ENCODE data around the gene CAND2. TPM values are rescaled to one million over a fixed set of nuclear protein-coding genes. Genes with fewer than 3 reads are reported as not detected.
"Not testable (repeated sequence)": the region's sequence is repeated elsewhere in the genome, so short reads cannot be mapped to it uniquely, and the experiment has no call there.

CAND2 gene
- total RNA-seq, 1 donor from 2014 or later = 2.6 TPM

GRCh38 chr3:12773030-12773709, 23.3 kb upstream of the CAND2 start:
- Histone ChIP-seq H3K36me3 (ENCODE audit: control insufficient read depth, insufficient read depth, low read length) (no peaks in the 10 kb centered on the region), H3K27me3 (ENCODE audit: control insufficient read depth, insufficient read depth, low read length) (no peaks in the 10 kb centered on the region), H3K4me3 (ENCODE audit: low read depth, low read length) (no peak overlapping the region)
- no peak for DNase-seq (ENCODE audit: low read depth)
- TF ChIP-seq, protein P1, sequence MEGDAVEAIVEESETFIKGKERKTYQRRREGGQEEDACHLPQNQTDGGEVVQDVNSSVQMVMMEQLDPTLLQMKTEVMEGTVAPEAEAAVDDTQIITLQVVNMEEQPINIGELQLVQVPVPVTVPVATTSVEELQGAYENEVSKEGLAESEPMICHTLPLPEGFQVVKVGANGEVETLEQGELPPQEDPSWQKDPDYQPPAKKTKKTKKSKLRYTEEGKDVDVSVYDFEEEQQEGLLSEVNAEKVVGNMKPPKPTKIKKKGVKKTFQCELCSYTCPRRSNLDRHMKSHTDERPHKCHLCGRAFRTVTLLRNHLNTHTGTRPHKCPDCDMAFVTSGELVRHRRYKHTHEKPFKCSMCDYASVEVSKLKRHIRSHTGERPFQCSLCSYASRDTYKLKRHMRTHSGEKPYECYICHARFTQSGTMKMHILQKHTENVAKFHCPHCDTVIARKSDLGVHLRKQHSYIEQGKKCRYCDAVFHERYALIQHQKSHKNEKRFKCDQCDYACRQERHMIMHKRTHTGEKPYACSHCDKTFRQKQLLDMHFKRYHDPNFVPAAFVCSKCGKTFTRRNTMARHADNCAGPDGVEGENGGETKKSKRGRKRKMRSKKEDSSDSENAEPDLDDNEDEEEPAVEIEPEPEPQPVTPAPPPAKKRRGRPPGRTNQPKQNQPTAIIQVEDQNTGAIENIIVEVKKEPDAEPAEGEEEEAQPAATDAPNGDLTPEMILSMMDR (IDR thresholded peaks at IDR 0.05; ENCODE audit: insufficient read depth, low read length, poor library complexity, severe bottlenecking) = no peak

- Histone ChIP-seq H3K27me3 (ENCODE audit: control insufficient read depth, insufficient read depth, low read length) (no peaks in the 10 kb centered on the region), H3K36me3 (ENCODE audit: control insufficient read depth, insufficient read depth, low read length) (no peaks in the 10 kb centered on the region), H3K4me3 (ENCODE audit: low read depth, low read length) (no peak overlapping the region)
- TF ChIP-seq, protein P1 (IDR thresholded peaks at IDR 0.05; ENCODE audit: insufficient read depth, low read length, poor library complexity, severe bottlenecking) = no peak
- no peak for DNase-seq (ENCODE audit: low read depth)
Measured at GRCh38 chr3:12773710-12774086, 22.8 kb upstream of the CAND2 start.

GRCh38 chr3:12774619-12775018, 21.9 kb upstream of the CAND2 start:
- H3K4me3 ChIP-seq (ENCODE audit: low read depth, low read length) = no peak overlapping the region
- H3K27me3 ChIP-seq (ENCODE audit: control insufficient read depth, insufficient read depth, low read length) = no peaks in the 10 kb centered on the region
- TF ChIP-seq, protein P1 (IDR thresholded peaks at IDR 0.05; ENCODE audit: insufficient read depth, low read length, poor library complexity, severe bottlenecking) = no peak
- no peaks in the 10 kb centered on the region for H3K36me3 ChIP-seq (ENCODE audit: control insufficient read depth, insufficient read depth, low read length)
- DNase-seq (ENCODE audit: low read depth) = no peak

GRCh38 chr3:12775226-12775625, 21.3 kb upstream of the CAND2 start:
- no peak for DNase-seq (ENCODE audit: low read depth)
- TF ChIP-seq, protein P1 (IDR thresholded peaks at IDR 0.05; ENCODE audit: insufficient read depth, low read length, poor library complexity, severe bottlenecking) = no peak
- no peaks in the 10 kb centered on the region for H3K27me3 ChIP-seq (ENCODE audit: control insufficient read depth, insufficient read depth, low read length)

DNA sequence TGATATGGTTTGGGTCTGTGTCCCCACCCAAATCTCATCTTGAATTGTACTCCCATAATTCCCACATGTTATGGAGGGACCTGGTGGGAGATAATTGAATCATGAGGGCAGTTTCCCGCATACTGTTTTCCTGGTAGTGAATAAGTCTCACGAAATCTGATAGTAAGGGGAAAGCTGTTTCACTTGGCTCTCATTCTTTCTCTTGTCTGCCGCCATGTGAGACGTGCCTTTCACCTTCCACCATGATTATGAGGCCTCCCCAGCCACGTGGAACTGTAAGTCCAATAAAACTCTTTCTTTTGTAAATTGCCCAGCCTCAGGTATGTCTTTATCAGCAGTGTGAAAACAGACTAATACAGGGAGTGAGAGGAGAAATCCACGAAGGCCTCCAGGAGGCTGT, 20.5 kb upstream of the CAND2 start:
- not testable (repeated sequence) for DNase-seq (ENCODE audit: low read depth); H3K36me3 ChIP-seq (ENCODE audit: control insufficient read depth, insufficient read depth, low read length); H3K27me3 ChIP-seq (ENCODE audit: control insufficient read depth, insufficient read depth, low read length); H3K4me3 ChIP-seq (ENCODE audit: low read depth, low read length)

More at GRCh38 chr3:12775226-12775625, 21.3 kb upstream of the CAND2 start:
- H3K4me3 ChIP-seq (ENCODE audit: low read depth, low read length) = no peak overlapping the region
- H3K36me3 ChIP-seq (ENCODE audit: control insufficient read depth, insufficient read depth, low read length) = no peaks in the 10 kb centered on the region

- H3K4me3 ChIP-seq (ENCODE audit: low read depth, low read length) = no peak overlapping the region
- H3K36me3 ChIP-seq (ENCODE audit: control insufficient read depth, insufficient read depth, low read length) = no peaks in the 10 kb centered on the region
- DNase-seq (ENCODE audit: low read depth) = no peak
Measured at GRCh38 chr3:12777171-12777570, 19.3 kb upstream of the CAND2 start.

More at GRCh38 chr3:12777171-12777570, 19.3 kb upstream of the CAND2 start:
- TF ChIP-seq, protein P1 (IDR thresholded peaks at IDR 0.05; ENCODE audit: insufficient read depth, low read length, poor library complexity, severe bottlenecking) = no peak
- no peaks in the 10 kb centered on the region for H3K27me3 ChIP-seq (ENCODE audit: control insufficient read depth, insufficient read depth, low read length)
